IMR-90 (cell line): ENCODE data around the gene KIF25. TPM values are rescaled to one million over a fixed set of nuclear protein-coding genes. Genes with fewer than 3 reads are reported as not detected.
A peak's percentile ranks its signal among the peaks of the same experiment; 100 is the strongest.

Source experiments
- ATAC-seq: fragments of 200-7000 bp; cut with Tn5 transposase; 2 replicates; pipeline ENCODE4 v1.9.1; 2020; ENCODE audit warnings: low read depth, mild to moderate bottlenecking, moderate library complexity
- BruUV-seq: library from RNA; stranded (reverse); fragments of 400-500 nt; replicated peaks from 2 replicates; lab custom pipeline; 2021; lab: Mats Ljungman, UMichigan
- CTCF ChIA-PET: fragments of 300-600 bp; formaldehyde crosslinking; extraction: SDS; loops from one replicate; lab custom pipeline; 2021; ENCODE audit warnings: antibody characterized with exemption; lab: Yijun Ruan, JAX
- POLR2A ChIA-PET: fragments of 300-600 bp; sonication (Branson Sonifier 250); formaldehyde crosslinking; loops from one replicate; lab custom pipeline; 2022; ENCODE audit warnings: antibody characterized with exemption; ENCODE audit not compliant: unreplicated experiment; lab: Charles Lee
- DNase-seq: peaks from one replicate; pipeline ENCODE4 v3.0.0; 2013
- H2AFZ ChIP-seq: replicated peaks from 2 replicates; pipeline ENCODE3; 2013; ENCODE audit warnings: low read length, mild to moderate bottlenecking; ENCODE audit not compliant: poor library complexity
- H2AK5ac ChIP-seq: 2 replicates; pipeline ENCODE4 v1.6.1; 2013; ENCODE audit warnings: low read depth, low read length, inconsistent platforms
- H2AK9ac ChIP-seq: replicated peaks from 2 replicates; pipeline ENCODE3; 2013; ENCODE audit warnings: mild to moderate bottlenecking, low read depth, low read length, moderate library complexity; ENCODE audit not compliant: poor library complexity
- H2BK120ac ChIP-seq: 2 replicates; pipeline ENCODE4 v1.6.1; 2013; ENCODE audit warnings: low read depth, low read length, inconsistent platforms
- H2BK15ac ChIP-seq: 3 replicates; pipeline ENCODE4 v1.6.1; 2013; ENCODE audit warnings: low read depth, low read length, inconsistent platforms
- H2BK20ac ChIP-seq: 2 replicates; pipeline ENCODE4 v1.6.1; 2013; ENCODE audit warnings: low read depth, mild to moderate bottlenecking, inconsistent platforms, low read length, moderate library complexity
- H2BK5ac ChIP-seq: 2 replicates; pipeline ENCODE4 v1.6.1; 2013; ENCODE audit warnings: mild to moderate bottlenecking, low read depth, low read length, inconsistent platforms; ENCODE audit not compliant: poor library complexity, severe bottlenecking
- H3K14ac ChIP-seq: replicated peaks from 2 replicates; pipeline ENCODE4 v1.6.1; 2013; ENCODE audit warnings: low read depth, low read length, inconsistent platforms
- H3K18ac ChIP-seq: 2 replicates; pipeline ENCODE4 v1.6.1; 2013; ENCODE audit warnings: low read depth, low read length, control low read depth
- H3K23ac ChIP-seq: 2 replicates; pipeline ENCODE4 v1.6.1; 2013; ENCODE audit warnings: low read depth, low read length, inconsistent platforms
- H3K27ac ChIP-seq: 2 replicates; pipeline ENCODE4 v1.5.1; 2013; ENCODE audit warnings: mild to moderate bottlenecking, control low read depth, low read length; ENCODE audit not compliant: insufficient read depth
- H3K27me3 ChIP-seq: 2 replicates; pipeline ENCODE4 v1.6.1; 2013; ENCODE audit warnings: low read length; ENCODE audit not compliant: control insufficient read depth, insufficient read depth
- H3K36me3 ChIP-seq: 2 replicates; pipeline ENCODE4 v1.6.1; 2013; ENCODE audit warnings: low read length, mixed read lengths; ENCODE audit not compliant: control insufficient read depth, insufficient read depth
- H3K4ac ChIP-seq: 2 replicates; pipeline ENCODE4 v1.6.1; 2013; ENCODE audit warnings: low read depth, low read length, inconsistent platforms
- H3K4me1 ChIP-seq: 2 replicates; pipeline ENCODE4 v1.6.1; 2013; ENCODE audit warnings: low read length, mixed read lengths; ENCODE audit not compliant: control insufficient read depth, insufficient read depth
- H3K4me2 ChIP-seq: 2 replicates; pipeline ENCODE4 v1.6.1; 2013; ENCODE audit warnings: low read depth, mild to moderate bottlenecking, control low read depth, low read length, moderate library complexity
- H3K4me3 ChIP-seq: 2 replicates; pipeline ENCODE4 v1.5.1; 2013; ENCODE audit warnings: low read depth, mild to moderate bottlenecking, control low read depth, low read length, moderate library complexity; ENCODE audit not compliant: insufficient read depth
- H3K56ac ChIP-seq: 2 replicates; pipeline ENCODE4 v1.6.1; 2013; ENCODE audit warnings: low read length, inconsistent platforms; ENCODE audit not compliant: insufficient read depth; ENCODE audit errors: extremely low read depth
- H3K79me1 ChIP-seq, 2 experiments: 2 replicates each; pipeline ENCODE4 v1.6.1; 2013; ENCODE audit warnings: low read length in 2 of 2, inconsistent platforms in 1 of 2, low read depth in 1 of 2
- H3K9ac ChIP-seq: 2 replicates; pipeline ENCODE4 v1.6.1; 2013; ENCODE audit warnings: low read depth, low read length, control low read depth
- H3K9me1 ChIP-seq: 2 replicates; pipeline ENCODE4 v1.6.1; 2013; ENCODE audit warnings: low read length, inconsistent platforms; ENCODE audit not compliant: insufficient read depth
- H3K9me3 ChIP-seq: 2 replicates; pipeline ENCODE4 v1.6.1; 2013; ENCODE audit warnings: low read length; ENCODE audit not compliant: control insufficient read depth, insufficient read depth
- H4K20me1 ChIP-seq: 2 replicates; pipeline ENCODE4 v1.6.1; 2013; ENCODE audit warnings: low read length, inconsistent platforms; ENCODE audit not compliant: insufficient read depth
- H4K5ac ChIP-seq: 2 replicates; pipeline ENCODE4 v1.6.1; 2013; ENCODE audit warnings: mild to moderate bottlenecking, low read depth, low read length, control low read depth
- H4K8ac ChIP-seq, 2 experiments: 2 replicates each; pipeline ENCODE4 v1.6.1; 2013; ENCODE audit warnings: low read depth in 2 of 2, low read length in 2 of 2, control low read depth in 1 of 2, inconsistent platforms in 1 of 2
- H4K91ac ChIP-seq: 2 replicates; pipeline ENCODE4 v1.6.1; 2013; ENCODE audit warnings: low read depth, low read length, inconsistent platforms; ENCODE audit not compliant: insufficient read depth
- BHLHE40 ChIP-seq: fragments of 150-350 bp; IDR thresholded peaks from 2 replicates; pipeline ENCODE4 v1.6.1; 2016; ENCODE audit warnings: mild to moderate bottlenecking, low read depth, low read length
- RAD21 ChIP-seq: IDR thresholded peaks from 2 replicates; pipeline ENCODE4 v1.6.1; 2012; ENCODE audit warnings: low read length, improper control_type of control experiment
- SMC3 ChIP-seq: fragments of 150-350 bp; IDR thresholded peaks from 2 replicates; pipeline ENCODE4 v1.6.1; 2016; ENCODE audit warnings: low read depth, mild to moderate bottlenecking, antibody characterized with exemption, low read length, moderate library complexity
- USF2 ChIP-seq: fragments of 150-350 bp; IDR thresholded peaks from 2 replicates; pipeline ENCODE4 v1.6.1; 2017; ENCODE audit warnings: mild to moderate bottlenecking, antibody characterized with exemption, low read length, low read depth
- WGBS, 2 experiments: methylation state at CpG; one replicate each; pipeline versions ENCODE4 v1.1.5 to v1.1.7; 2013; ENCODE audit warnings: missing lambda C conversion rate in 2 of 2; ENCODE audit not compliant: insufficient read length in 1 of 2; ENCODE audit errors: extremely low coverage in 2 of 2; 5-methylcytosine and 5-hydroxymethylcytosine counted together
- dilution Hi-C: fragments of 300-500 bp; cut with HindIII; formaldehyde crosslinking; loops from one replicate; pipeline ENCODE4 v1.14.3; 2018; ENCODE audit warnings: low sequenced_read_pairs; ENCODE audit not compliant: unreplicated experiment
- in situ Hi-C: fragments of 300-500 bp; cut with MboI; formaldehyde crosslinking; loops from 3 replicates; pipeline ENCODE4 v1.14.3; 2019; ENCODE audit warnings: low sequenced_read_pairs, inconsistent platforms, mixed read lengths
- intact Hi-C: fragments of 100-400 bp; cut with micrococcal nuclease; formaldehyde crosslinking; loops from 2 replicates; pipeline ENCODE4 v1.10.0; 2022
- polyA plus RNA-seq, 3 experiments: library from polyadenylated mRNA; depleted of rRNA; stranded (reverse); fragments of >200 nt; gene quantifications; 2 replicates each; pipeline ENCODE4 v1.2.3, GENCODE V29; 2012; ENCODE audit warnings: low replicate concordance in 1 of 3
- total RNA-seq: library from RNA; depleted of rRNA; stranded (reverse); fragments of >200 nt; gene quantifications from 2 replicates; pipeline ENCODE4 v1.2.3, GENCODE V29; 2012

KIF25 gene
- total and polyA plus RNA-seq, 2 of the 4 experiments (the other 2 are of a cell fraction): not detected

DNA sequence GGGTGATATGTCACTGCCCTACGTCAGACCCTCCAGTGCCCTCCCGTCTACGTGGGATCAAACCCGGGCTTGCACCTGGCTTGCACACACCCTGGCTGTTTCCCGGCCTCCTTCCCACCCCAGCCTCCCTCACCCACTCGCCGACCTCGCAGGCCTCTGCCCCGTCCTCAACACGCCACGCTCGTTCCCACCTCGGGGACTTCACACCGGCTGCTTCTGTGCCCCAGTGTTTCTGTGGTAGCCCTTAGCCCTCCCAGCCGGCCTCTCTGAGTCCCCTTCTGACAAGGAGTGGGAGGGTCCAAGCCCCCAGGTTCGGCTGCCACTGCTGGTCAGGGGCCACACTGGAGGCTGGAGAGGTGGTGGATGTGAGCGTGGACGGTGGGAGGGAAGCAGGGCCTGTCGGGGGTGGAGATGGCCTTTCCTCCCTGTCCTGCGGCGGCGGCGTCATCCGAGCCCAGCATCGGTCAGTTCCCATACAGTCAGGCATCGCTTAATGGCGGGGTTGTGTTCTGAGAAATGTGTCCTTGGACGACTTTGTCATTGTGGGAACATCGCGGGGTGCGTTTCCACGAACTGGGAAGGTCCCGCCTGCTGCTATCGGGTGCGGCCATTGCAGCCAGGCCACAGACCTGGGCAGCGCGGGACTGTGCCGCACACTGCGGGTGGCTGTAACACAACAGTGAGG is 11.4 kb upstream of the KIF25 start:
- CTCF ChIA-PET: no interaction called here
- Histone ChIP-seq H3K9me3 (no peaks in the 10 kb centered on the region; the same call in 1 of the 2 replicates), H4K8ac (no peak overlapping the region), H2AFZ (peak overlapping the region; percentile 9), H3K4me3 (no peak overlapping the region), H2BK120ac (no peak overlapping the region), H4K20me1 (no peaks in the 10 kb centered on the region), H3K4me2 (no peak overlapping the region), H3K56ac (no peak overlapping the region), H3K23ac (no peak overlapping the region), H3K9me1 (no peaks in the 10 kb centered on the region), H2BK5ac (no peak overlapping the region), H3K18ac (no peak overlapping the region), H3K9ac (no peak overlapping the region), H3K27me3 (no peaks in the 10 kb centered on the region), H2AK5ac (no peak overlapping the region), H3K4ac (no peak overlapping the region), H3K4me1 (peaks cover 2% of the 10 kb centered on the region), H3K27ac (no peak overlapping the region), H4K5ac (no peak overlapping the region), H3K36me3 (no peaks in the 10 kb centered on the region), H3K14ac (no peak overlapping the region), H2BK15ac (no peak overlapping the region), H3K79me1 (no peaks in the 10 kb centered on the region), H2AK9ac (no peak overlapping the region), H4K91ac (no peak overlapping the region), H2BK20ac (no peak overlapping the region)
- in situ Hi-C loops: no loop called here
- POLR2A ChIA-PET: no interaction called here
- TF ChIP-seq RAD21 (no peak), USF2 (no peak), BHLHE40 (no peak), SMC3 (no peak)
- intact Hi-C loops: no loop called here
- BruUV-seq: no TSS peak
- WGBS, 2 experiments: 91% methylated on average over 6 of the region's 39 CpGs; no CpG with 5 or more reads in 1 of the 2 experiments
- DNase-seq (no peak), ATAC-seq (no peak)
- dilution Hi-C loops: no loop called here
